Uterus (tissue), 4 donors: ENCODE results near the gene PCDHGB1. TPM values are rescaled to one million over a fixed set of nuclear protein-coding genes. Genes with fewer than 3 reads are reported as not detected.
"Not testable (repeated sequence)": the region's sequence is repeated elsewhere in the genome, so short reads cannot be mapped to it uniquely, and the experiment has no call there.

Experiments
- DNase-seq, 2 donors: peaks; one replicate each; pipeline ENCODE4 v3.0.0-alpha.2; 2019 to 2020
- H3K27ac ChIP-seq, 2 donors: fragments of 200-600 bp; sonication (generic); 1 replicate in 1 of 2; 2 replicates in 1 of 2; pipeline ENCODE4 v1.5.1; 2016 to 2018
- H3K27me3 ChIP-seq, 2 donors: fragments of 200-600 bp; sonication (generic); one replicate each; pipeline ENCODE4 v1.5.1; 2018 to 2019; ENCODE audit warnings: control low read depth in 1 of 2
- H3K36me3 ChIP-seq, 2 donors: fragments of 200-600 bp; sonication (generic); one replicate each; pipeline ENCODE4 v1.5.1; 2019; ENCODE audit warnings: control low read depth in 1 of 2
- H3K4me1 ChIP-seq, 2 donors: fragments of 200-600 bp; sonication (generic); one replicate each; pipeline ENCODE4 v1.5.1; 2018 to 2019; ENCODE audit warnings: control low read depth in 1 of 2
- H3K4me3 ChIP-seq, 2 donors: fragments of 200-600 bp; sonication (generic); 1 replicate in 1 of 2; 2 replicates in 1 of 2; pipeline ENCODE4 v1.5.1; 2018 to 2019; ENCODE audit warnings: mild to moderate bottlenecking in 1 of 2
- H3K9me3 ChIP-seq, 2 donors: fragments of 200-600 bp; sonication (generic); one replicate each; pipeline ENCODE4 v1.5.1; 2019; ENCODE audit warnings: control low read depth in 1 of 2
- CTCF ChIP-seq, 4 experiments: fragments of 200-600 bp in 2 of 4; fragments of 450-650 bp in 2 of 4; sonication (generic) in 2 of 4; IDR thresholded peaks; one replicate each; pipeline ENCODE4 v1.5.1; 2016 to 2019; ENCODE audit warnings: antibody characterized with exemption in 4 of 4, mild to moderate bottlenecking in 2 of 4, moderate library complexity in 1 of 4
- POLR2A ChIP-seq, 2 donors: fragments of 450-650 bp; IDR thresholded peaks; one replicate each; pipeline ENCODE4 v1.6.1; 2016; ENCODE audit warnings: antibody characterized with exemption in 2 of 2, mild to moderate bottlenecking in 1 of 2, moderate library complexity in 1 of 2
- intact Hi-C: fragments of 100-400 bp; cut with DNase I; formaldehyde crosslinking; loops from one replicate; pipeline ENCODE4 v1.15.1; 2023; ENCODE audit warnings: low total_unique reads
- total RNA-seq, 4 donors: library from RNA; depleted of rRNA in 3 of 4; stranded (reverse); fragments of >200 nt in 3 of 4; gene quantifications; one replicate each; pipeline versions ENCODE4 v1.1.0 to v1.2.4, GENCODE V29; 2014 to 2023
- donor health status: DM: yes; HTN: yes; CAD: no.

PCDHGB1 gene
- total RNA-seq, 4 donors from 2014 or later: 4.4 to 7.4 (median 6.9) TPM; not detected in 1

- intact Hi-C loops: no loop called here
- TF ChIP-seq CTCF (IDR thresholded peaks at IDR 0.05): no peak
- no peak for TF ChIP-seq POLR2A (IDR thresholded peaks at IDR 0.05)
- H3K4me3 ChIP-seq: no peak overlapping the region
- DNase-seq: no peak
- no peaks in the 10 kb centered on the region for H3K4me1 ChIP-seq
- H3K9me3 ChIP-seq: peaks cover 0 to 84% of the 10 kb centered on the region in 2 donors
- H3K27ac ChIP-seq: no peak overlapping the region
- no peaks in the 10 kb centered on the region for H3K27me3 ChIP-seq
- no peaks in the 10 kb centered on the region for H3K36me3 ChIP-seq
Observed at GRCh38 chr5:141393267-141393666, 43.4 kb downstream of the PCDHGB1 start.

- H3K9me3 ChIP-seq: peaks cover 0 to 81% of the 10 kb centered on the region in 2 donors
- H3K27ac ChIP-seq, H3K36me3 ChIP-seq, H3K4me1 ChIP-seq, DNase-seq, intact Hi-C loops, H3K4me3 ChIP-seq, H3K27me3 ChIP-seq: not testable (repeated sequence)
Observed at GRCh38 chr5:141394401-141395187, 44.7 kb downstream of the PCDHGB1 start.

- H3K27me3 ChIP-seq, H3K4me1 ChIP-seq, H3K36me3 ChIP-seq, DNase-seq, H3K27ac ChIP-seq, intact Hi-C loops: not testable (repeated sequence)
- H3K4me3 ChIP-seq: peak within 1 kb of the TSS in 1 of 2 donors; percentile 13
- peak in 2 of 4 experiments; percentile 15 to 20 for TF ChIP-seq CTCF (IDR thresholded peaks at IDR 0.05)
- H3K9me3 ChIP-seq: peaks cover 0 to 84% of the 10 kb centered on the region in 2 donors
Observed at GRCh38 chr5:141397756-141398551, 48.1 kb downstream of the PCDHGB1 start, which contains the start of gene PCDHGB5. Gene PCDHGB5, plus strand, starts transcription at chr5:141397947. Its CDS starts 181 bp downstream, at chr5:141398128.

- Histone ChIP-seq H3K9me3 (peaks cover 0 to 84% of the 10 kb centered on the region in 2 donors), H3K4me3 (no peak overlapping the region)
- intact Hi-C loops: no loop called here
Observed at GRCh38 chr5:141398608-141399007, 48.7 kb downstream of the PCDHGB1 start.

More at GRCh38 chr5:141398608-141399007, 48.7 kb downstream of the PCDHGB1 start:
- Histone ChIP-seq H3K4me1 (no peaks in the 10 kb centered on the region), H3K27me3 (no peaks in the 10 kb centered on the region), H3K36me3 (no peaks in the 10 kb centered on the region), H3K27ac (no peak overlapping the region)
- TF ChIP-seq POLR2A (IDR thresholded peaks at IDR 0.05) (no peak), CTCF (IDR thresholded peaks at IDR 0.05) (no peak)
- no peak for DNase-seq
